Forelimb muscle (tissue), 1 donor: ENCODE results near the gene TCEA2. TPM values are rescaled to one million over a fixed set of nuclear protein-coding genes. Genes with fewer than 3 reads are reported as not detected.

ENCODE experiments used
- DNase-seq: peaks from one replicate; pipeline ENCODE4 v3.0.0-alpha.2; 2013; ENCODE audit warnings: low read depth
- polyA plus RNA-seq: library from polyadenylated mRNA; unstranded; fragments of 120-200 nt; gene quantifications from one replicate; pipeline ENCODE4 v1.2.1, GENCODE V29; 2013; ENCODE audit not compliant: insufficient read length

The TCEA2 gene
- polyA plus RNA-seq, 1 donor = 43.5 TPM

DNA sequence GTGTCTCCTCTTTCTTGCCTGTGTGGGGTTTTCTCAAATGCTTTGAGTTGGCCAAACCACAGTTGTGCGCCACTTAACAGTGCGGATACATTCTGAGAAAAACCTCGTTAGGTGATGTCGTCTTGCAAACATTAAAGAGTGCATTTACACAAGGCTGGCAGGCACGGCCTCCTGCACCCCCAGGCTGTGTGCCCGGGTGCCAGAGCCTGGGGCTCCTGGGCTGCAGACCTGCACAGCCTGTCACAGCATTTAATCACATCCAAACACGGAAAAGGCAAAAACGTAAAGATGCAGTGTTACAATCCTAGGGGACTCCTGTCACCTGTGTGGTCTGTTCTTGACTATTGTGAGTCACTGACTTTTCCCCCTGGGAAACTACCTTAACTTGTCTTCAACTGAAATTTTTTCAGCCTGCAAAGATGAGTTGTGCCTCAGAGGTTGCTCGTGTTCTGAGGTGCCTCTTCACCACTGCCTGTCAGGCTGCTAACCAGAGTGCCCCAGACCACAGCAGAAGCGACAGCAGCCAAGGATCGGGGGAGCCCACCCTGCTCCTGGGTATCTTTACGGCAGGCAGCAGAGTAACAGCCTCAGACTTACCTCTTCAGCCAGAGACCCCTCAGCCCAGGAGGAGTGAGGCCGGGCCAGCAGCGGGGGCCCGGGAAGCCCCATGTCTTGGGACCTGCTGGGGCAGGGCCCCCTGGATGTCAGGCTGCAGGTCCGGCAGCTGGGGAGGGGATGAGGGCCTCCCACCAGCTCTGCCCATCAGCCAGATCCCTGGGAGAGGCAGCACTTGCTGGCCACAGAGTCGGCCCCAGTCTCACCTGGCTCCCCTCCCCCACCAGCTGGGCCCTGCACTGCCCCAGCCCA is 27.7 kb upstream of the TCEA2 start:
- DNase-seq = no peak

GRCh38 chr20:64035933-64036345 is 27.1 kb upstream of the TCEA2 start, which contains the start of gene C20orf204:
Gene C20orf204 (plus strand): TSS chr20:64036182. CDS start chr20:64036324, 142 bp downstream.
- no peak for DNase-seq

DNA sequence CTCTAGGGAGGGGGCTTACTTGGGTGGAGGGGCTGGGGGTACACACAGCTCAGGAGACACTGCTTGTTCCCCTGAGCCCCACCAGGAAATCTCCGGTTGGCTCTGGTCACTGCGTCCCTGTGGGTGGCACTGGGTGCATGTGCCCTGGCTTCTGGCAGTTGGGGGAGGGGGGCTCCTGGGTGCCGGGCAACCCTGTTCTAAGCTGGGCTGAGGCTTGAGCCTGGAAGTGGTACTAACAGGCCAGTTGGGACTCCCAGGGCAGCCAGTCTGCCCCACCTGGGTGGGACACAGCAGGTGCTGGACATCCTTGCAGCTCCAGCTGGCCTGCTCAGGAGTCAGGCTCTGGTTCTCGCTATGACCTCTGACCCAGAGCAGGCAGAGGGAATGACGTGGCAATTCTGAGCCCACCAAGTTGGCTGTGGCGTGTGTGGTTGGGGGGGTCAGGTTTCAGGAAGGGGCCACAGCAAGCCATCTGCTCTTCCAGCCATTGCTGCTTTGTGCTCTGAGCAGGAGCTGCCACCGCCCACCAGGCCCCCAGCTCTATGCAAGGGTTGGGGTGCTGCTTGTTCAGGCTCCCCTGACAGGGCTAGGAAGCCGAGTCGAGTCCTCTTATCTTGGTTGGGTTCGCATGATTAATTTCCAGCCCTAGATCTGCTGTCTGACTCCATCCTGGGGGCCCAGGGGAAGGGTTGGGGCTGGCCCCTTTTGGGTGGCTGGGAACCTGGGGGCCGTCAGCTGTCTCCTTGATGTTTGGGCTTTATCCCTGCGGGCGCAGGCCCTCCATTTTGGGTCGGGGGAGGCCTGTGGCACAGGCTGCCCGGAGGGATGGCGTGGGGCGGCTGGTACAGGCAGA is 26.4 kb upstream of the TCEA2 start:
- no peak for DNase-seq

DNA sequence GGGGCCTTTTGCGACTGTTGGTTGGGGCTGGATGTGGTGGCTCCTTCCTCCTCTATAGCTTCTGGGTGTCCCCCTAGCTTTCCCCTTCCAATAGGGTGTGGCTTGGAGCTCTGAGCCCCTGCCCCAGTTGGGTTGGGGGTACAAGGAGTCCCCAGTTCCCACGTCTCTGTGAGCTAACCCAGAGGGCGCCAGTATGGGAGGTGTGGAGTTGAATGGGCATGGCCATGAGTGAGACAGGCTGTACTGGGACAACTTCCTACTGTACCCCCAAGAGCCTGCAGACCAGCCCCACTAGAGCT is 25.9 kb upstream of the TCEA2 start:
- DNase-seq = no peak

GRCh38 chr20:64037498-64038213 is 25.3 kb upstream of the TCEA2 start:
- DNase-seq = no peak

DNA sequence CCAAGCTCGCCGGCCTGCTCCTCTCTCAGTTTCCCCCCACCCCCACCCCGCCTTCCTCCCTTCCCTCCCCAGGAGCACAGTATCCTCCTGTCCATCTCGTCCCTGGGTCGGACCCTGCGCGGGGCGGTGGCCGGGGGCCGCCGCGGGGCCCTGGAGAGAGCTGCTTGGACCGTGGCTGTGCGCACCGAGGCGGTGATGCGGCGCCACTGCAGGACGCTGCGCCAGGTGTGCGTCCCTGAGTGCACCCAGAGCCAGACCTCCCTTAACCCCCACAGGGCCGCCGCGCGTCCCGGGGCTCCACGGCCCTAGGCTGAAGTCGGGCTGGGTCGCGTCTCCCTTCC is 24.8 kb upstream of the TCEA2 start:
- no peak for DNase-seq

DNA sequence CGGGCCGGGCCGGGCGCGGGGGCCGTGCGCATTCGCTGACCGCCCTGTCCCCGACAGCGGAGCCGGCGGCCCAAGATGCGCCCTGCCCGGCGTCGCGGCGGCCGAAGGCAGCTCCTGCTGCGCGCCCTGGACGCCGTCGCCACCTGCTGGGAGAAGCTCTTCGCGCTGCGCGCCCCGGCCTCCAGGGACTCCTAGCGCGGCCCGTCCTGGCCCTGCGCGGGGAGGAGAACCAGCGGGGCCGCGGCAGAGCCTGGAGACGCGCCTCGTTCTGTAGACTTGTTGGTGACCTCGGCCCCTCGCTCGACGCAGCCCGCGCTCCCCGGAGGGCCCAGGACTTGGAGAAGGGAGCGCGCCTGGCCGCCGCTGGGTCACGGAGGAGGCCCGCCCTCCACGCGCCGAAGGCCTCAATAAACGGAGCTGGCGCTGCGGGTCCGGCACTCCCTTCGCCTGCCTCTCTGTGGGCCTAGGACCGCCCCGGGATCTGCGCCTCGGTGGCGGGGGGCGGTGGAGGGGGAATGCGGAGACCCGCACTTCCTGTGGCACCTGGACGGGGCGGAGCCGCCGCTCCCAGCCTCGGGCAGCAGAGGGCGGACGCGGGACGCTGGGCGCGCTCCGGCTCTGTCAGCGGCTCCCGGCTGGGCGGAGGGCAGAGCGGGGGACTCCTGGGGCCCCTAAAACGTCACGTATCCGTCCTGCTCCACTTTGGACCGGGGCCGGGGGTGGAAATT is 24.3 kb upstream of the TCEA2 start:
- DNase-seq = no peak

DNA sequence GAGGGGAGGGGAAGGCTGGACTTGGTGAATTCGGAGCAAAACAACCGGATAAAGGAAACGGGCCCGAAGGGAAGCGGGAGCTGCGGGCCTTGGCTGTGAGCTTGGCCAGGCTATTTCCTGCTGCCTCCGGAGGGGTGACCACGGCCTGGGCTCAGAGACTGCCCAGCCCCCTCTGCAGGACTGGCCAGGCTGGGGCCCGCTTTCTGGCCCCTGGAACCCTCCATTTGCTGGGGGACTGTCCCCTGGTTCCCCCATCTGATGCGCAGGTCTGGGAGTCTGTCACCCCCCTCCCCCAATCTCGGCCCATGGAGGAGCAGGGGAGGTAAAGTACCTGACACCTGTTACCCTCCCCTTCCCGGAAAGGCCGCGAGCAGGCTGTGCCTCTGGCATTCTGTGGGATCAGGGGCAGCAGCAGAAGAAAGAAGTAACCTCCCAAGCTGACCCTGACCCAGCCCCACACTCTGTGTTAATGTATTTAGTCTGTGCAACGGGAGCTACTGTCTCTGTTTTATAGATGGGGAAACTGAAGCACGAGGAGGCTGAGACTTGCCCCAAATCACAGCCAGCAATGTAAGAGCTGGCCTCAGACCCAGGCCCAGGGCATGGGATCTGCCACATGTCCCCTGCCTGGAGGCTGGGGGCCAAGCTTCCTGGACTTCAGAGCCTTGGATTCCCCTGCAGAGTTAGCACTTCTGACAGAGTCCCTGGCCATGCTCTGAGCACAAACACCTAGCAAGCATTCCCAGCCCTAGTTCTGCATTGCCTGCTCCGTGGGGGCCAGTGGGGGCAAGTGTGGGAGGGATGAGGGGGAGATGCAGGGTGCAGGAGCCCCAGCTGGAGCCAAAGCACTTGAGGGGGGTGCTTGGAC is 23.5 kb upstream of the TCEA2 start:
- no peak for DNase-seq

- DNase-seq = no peak
Observed at GRCh38 chr20:64040231-64041039, 22.6 kb upstream of the TCEA2 start.

GRCh38 chr20:64041040-64041780 is 21.8 kb upstream of the TCEA2 start:
- no peak for DNase-seq

DNA sequence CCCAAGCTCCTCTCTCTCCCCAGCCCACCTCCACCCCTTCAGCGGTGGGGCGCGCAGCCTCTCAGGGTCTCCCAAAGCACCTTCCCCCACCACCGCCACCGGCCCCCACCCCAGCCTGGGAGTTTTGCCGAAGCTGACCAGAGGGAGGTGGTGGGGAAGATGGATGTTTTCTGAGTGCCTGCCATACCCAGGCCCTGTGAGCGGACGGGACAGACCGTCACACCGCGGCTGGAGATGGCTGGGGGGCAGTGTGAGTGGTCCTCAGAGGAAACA is 21.3 kb upstream of the TCEA2 start:
- DNase-seq = no peak

DNA sequence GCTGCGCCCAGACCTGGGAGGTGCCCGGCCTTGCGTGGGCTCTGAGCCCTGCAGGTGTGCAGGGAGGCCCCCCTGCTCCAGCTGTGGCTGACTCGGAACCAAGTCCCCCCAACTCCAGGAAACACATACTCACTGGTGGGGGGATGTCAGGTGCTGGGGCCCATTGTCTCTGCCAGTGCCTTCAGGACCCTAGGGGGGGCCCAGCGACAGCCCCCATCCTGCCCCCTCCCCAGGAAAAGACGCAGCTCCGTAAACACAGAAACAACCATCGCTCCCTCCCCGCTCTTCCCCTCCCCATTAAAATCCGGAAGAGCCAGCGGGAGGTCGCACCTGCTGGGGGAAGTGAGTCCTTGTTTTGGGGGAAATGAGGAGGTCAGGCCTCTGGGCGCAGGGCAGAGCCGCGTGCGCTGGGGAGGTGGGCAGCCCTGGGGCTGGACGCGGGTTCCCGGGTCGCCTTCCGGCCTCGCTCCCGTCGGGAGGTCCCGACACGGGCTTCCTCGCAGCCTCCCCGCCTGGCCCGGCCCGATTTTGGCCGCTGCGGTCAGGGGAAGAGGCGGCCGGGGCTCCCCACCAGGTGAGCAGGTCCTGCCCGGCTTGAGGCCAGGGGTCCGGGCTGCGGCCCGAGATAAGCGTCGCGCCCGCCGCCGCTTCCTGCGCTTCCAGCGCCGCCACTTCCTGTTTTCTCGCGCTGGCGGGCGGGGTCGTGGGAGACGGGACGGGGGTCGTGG is 20.8 kb upstream of the TCEA2 start:
- no peak for DNase-seq

DNA sequence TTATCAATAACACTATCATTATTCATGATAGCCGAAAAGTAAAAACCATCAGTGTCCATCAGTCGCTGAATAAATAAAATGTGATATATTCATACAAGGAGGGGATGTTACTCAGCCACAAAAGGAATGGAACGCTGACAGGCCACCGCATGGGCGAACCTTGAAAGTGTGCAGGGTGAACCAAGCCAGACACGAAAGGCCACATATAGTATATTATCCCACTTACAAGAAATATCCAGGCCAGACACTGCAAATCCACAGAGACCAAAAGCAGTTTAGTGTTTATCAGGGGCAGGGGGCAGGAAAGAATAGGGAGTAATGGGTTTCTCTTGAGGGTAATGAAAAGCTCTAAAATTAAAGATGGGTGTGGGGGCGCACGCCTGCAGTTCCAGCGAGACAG is 19.2 kb upstream of the TCEA2 start:
- DNase-seq = no peak

- no peak for DNase-seq
Observed at GRCh38 chr20:64044484-64045247, 18.3 kb upstream of the TCEA2 start.

DNA sequence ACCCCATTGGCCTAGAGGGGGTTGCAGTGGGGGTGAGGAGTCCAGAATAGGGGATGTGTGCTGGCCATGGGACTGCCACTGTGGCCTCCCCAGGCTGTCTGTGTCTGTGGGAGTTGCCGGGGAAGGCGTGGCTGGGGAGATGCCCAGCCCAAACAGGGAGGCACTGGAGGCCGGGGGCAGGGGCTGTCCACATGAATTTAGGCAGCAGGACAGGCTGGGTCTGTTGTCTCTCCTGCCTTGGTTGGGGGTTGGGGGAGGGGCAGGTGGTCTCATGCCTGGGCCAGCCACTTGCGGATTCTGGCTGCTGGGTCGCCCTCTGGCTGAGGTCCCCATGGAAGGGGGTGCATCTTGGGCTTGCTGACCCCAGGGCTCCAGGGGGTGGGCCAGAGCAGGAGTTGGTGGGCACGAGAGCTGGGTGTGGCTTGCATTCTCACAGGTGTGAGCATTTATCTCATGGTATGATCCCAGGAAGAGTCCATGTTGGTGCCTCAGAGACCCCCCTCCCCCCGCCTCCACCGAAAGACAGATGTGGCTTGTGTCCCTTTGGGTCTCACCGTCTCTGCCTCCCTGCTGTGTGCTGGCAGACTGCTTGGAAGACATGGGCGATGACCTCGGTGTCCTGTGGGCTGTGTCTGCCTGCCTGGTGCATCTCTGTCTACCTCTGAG is 17.5 kb upstream of the TCEA2 start:
- no peak for DNase-seq

GRCh38 chr20:64047046-64047389 is 16.0 kb upstream of the TCEA2 start:
- DNase-seq = no peak

DNA sequence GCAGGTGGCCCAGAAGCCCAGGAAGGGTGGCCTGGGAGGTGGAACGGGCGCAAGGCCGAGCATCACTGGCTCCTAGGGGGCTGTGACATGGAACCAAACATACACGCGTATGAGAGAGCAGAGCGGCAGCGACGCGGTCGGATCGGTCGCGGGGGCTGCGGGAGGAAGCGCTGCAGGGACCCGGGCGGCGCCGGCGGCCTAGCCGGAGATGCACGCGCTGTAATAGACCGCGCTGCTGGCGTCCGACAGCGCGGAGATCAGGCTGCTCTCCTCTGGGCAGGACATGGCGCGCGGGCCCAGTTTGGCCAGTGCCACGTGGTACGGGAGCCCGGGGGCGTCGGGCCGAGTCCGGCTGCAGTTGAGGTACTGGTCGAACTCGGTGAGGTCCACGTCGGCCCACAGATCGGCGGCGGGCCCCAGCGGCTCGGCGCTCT is 15.0 kb upstream of the TCEA2 start:
- DNase-seq = no peak
